SK-N-SH treated with all-trans-retinoic acid at 6 μM for 48 hours (cell line): ENCODE results near the gene ADCY5.

Experiments
- ATAC-seq: fragments of 200-7000 bp; cut with Tn5 transposase; 3 replicates; pipeline ENCODE4 v1.9.1; 2020; ENCODE audit warnings: mild to moderate bottlenecking, moderate library complexity
- ARNTL ChIP-seq: fragments of 450-650 bp; formaldehyde crosslinking; IDR thresholded peaks from 2 replicates; pipeline ENCODE4 v1.5.0; 2020; ENCODE audit warnings: low read depth, mild to moderate bottlenecking, moderate library complexity, borderline replicate concordance
- BACH2 ChIP-seq: fragments of 250-450 bp; sonication (Bioruptor Pico); IDR thresholded peaks from 2 replicates; pipeline ENCODE4 v1.9.0; 2021; ENCODE audit warnings: mild to moderate bottlenecking, borderline replicate concordance
- CREB5 ChIP-seq: fragments of 250-450 bp; sonication (Bioruptor Pico); IDR thresholded peaks from 2 replicates; pipeline ENCODE4 v1.5.1; 2020; ENCODE audit warnings: low read depth, mild to moderate bottlenecking, moderate library complexity
- CSDC2 ChIP-seq: fragments of 250-450 bp; sonication (Bioruptor Pico); IDR thresholded peaks from 2 replicates; pipeline ENCODE4 v1.5.0; 2020; ENCODE audit warnings: mild to moderate bottlenecking, moderate library complexity
- CSRNP3 ChIP-seq: fragments of 250-450 bp; sonication (Bioruptor Pico); IDR thresholded peaks from 2 replicates; pipeline ENCODE4 v1.5.1; 2021; ENCODE audit warnings: mild to moderate bottlenecking, moderate library complexity
- ESRRG ChIP-seq: fragments of 250-450 bp; sonication (Bioruptor Pico); IDR thresholded peaks from 2 replicates; pipeline ENCODE4 v1.6.1; 2021; ENCODE audit warnings: mild to moderate bottlenecking
- GLIS3 ChIP-seq: fragments of 250-450 bp; sonication (Bioruptor Pico); IDR thresholded peaks from 2 replicates; pipeline ENCODE4 v1.5.0; 2020; ENCODE audit warnings: mild to moderate bottlenecking, moderate library complexity
- ISL1 ChIP-seq: fragments of 250-450 bp; sonication (Bioruptor Pico); IDR thresholded peaks from 2 replicates; pipeline ENCODE4 v2.1.2; 2022; ENCODE audit warnings: mild to moderate bottlenecking, moderate library complexity
- OSR1 ChIP-seq: fragments of 250-450 bp; sonication (Bioruptor Pico); IDR thresholded peaks from 2 replicates; pipeline ENCODE4 v1.8.0; 2022; ENCODE audit warnings: moderate library complexity, mild to moderate bottlenecking, inconsistent platforms
- PATZ1 ChIP-seq: fragments of 250-450 bp; sonication (Bioruptor Pico); IDR thresholded peaks from 2 replicates; pipeline ENCODE4 v1.8.0; 2020; ENCODE audit warnings: mild to moderate bottlenecking, moderate library complexity, borderline replicate concordance
- POU6F1 ChIP-seq: fragments of 250-450 bp; sonication (Bioruptor Pico); IDR thresholded peaks from 2 replicates; pipeline ENCODE4 v1.8.0; 2021; ENCODE audit warnings: low read depth, mild to moderate bottlenecking, moderate library complexity, borderline replicate concordance
- PPARA ChIP-seq: fragments of 250-450 bp; sonication (Bioruptor Pico); IDR thresholded peaks from 2 replicates; pipeline ENCODE4 v1.5.0; 2020; ENCODE audit warnings: mild to moderate bottlenecking, borderline replicate concordance
- RARB ChIP-seq: fragments of 250-450 bp; sonication (Bioruptor Pico); IDR thresholded peaks from 2 replicates; pipeline ENCODE4 v1.8.0; 2021; ENCODE audit warnings: mild to moderate bottlenecking, moderate library complexity
- SNAI2 ChIP-seq: fragments of 250-450 bp; sonication (Bioruptor Pico); IDR thresholded peaks from 2 replicates; pipeline ENCODE4 v1.5.0; 2020; ENCODE audit warnings: mild to moderate bottlenecking, moderate library complexity
- TCF4 ChIP-seq: fragments of 250-450 bp; sonication (Bioruptor Pico); IDR thresholded peaks from 2 replicates; pipeline ENCODE4 v1.8.0; 2021; ENCODE audit warnings: mild to moderate bottlenecking, moderate library complexity, borderline replicate concordance
- TSHZ2 ChIP-seq: fragments of 250-450 bp; sonication (Bioruptor Pico); IDR thresholded peaks from 2 replicates; pipeline ENCODE4 v1.5.0; 2020; ENCODE audit warnings: mild to moderate bottlenecking, moderate library complexity
- ZC3H10 ChIP-seq: fragments of 250-450 bp; sonication (Bioruptor Pico); IDR thresholded peaks from 2 replicates; pipeline ENCODE4 v1.5.1; 2021; ENCODE audit warnings: mild to moderate bottlenecking, moderate library complexity
- ZFP3 ChIP-seq: fragments of 250-450 bp; sonication (Bioruptor Pico); IDR thresholded peaks from 2 replicates; pipeline ENCODE4 v1.5.0; 2020; ENCODE audit warnings: mild to moderate bottlenecking, moderate library complexity
- ZFP30 ChIP-seq: fragments of 450-650 bp; formaldehyde crosslinking; IDR thresholded peaks from 2 replicates; pipeline ENCODE4 v1.5.0; 2022; ENCODE audit warnings: mild to moderate bottlenecking, moderate library complexity
- ZNF565 ChIP-seq: fragments of 450-650 bp; formaldehyde crosslinking; conservative IDR thresholded peaks from 2 replicates; pipeline ENCODE4 v1.5.0; 2020; ENCODE audit warnings: low read depth, mild to moderate bottlenecking, moderate library complexity
- ZNF70 ChIP-seq: fragments of 450-650 bp; formaldehyde crosslinking; IDR thresholded peaks from 2 replicates; pipeline ENCODE4 v1.5.0; 2020; ENCODE audit warnings: mild to moderate bottlenecking, moderate library complexity
- ZNF8 ChIP-seq: fragments of 450-650 bp; formaldehyde crosslinking; IDR thresholded peaks from 2 replicates; pipeline ENCODE4 v1.5.0; 2020; ENCODE audit warnings: mild to moderate bottlenecking, moderate library complexity

Gene ADCY5

GRCh38 chr3:123270818-123271217 lies 178.1 kb downstream of the ADCY5 start:
- no peak for ATAC-seq

GRCh38 chr3:123267821-123268220 lies 181.1 kb downstream of the ADCY5 start:
- TF ChIP-seq OSR1 (CRISPR knock-in tag) (no peak), ZNF8 (CRISPR knock-in tag) (no peak)
- ATAC-seq = no peak

More at GRCh38 chr3:123270818-123271217, 178.1 kb downstream of the ADCY5 start:
- TF ChIP-seq CSDC2 (CRISPR knock-in tag) (no peak), ARNTL (CRISPR knock-in tag) (no peak), POU6F1 (no peak), ZFP30 (CRISPR knock-in tag) (no peak), ESRRG (CRISPR knock-in tag) (no peak), CSRNP3 (CRISPR knock-in tag) (no peak), SNAI2 (CRISPR knock-in tag) (no peak), ZFP3 (no peak), ZNF565 (CRISPR knock-in tag) (no peak), TCF4 (CRISPR knock-in tag) (no peak), RARB (no peak), ISL1 (CRISPR knock-in tag) (no peak), BACH2 (CRISPR knock-in tag) (no peak), OSR1 (CRISPR knock-in tag) (no peak), PATZ1 (CRISPR knock-in tag) (no peak), GLIS3 (CRISPR knock-in tag) (no peak), PPARA (no peak), ZC3H10 (CRISPR knock-in tag) (no peak)
- TF ChIP-seq, all 23 proteins: peak for 0

GRCh38 chr3:123263941-123264340 lies 184.9 kb downstream of the ADCY5 start:
- no peak for TF ChIP-seq PPARA
- no peak for TF ChIP-seq RARB
- no peak for TF ChIP-seq TSHZ2 (CRISPR knock-in tag)
- TF ChIP-seq ZFP3 = no peak
- TF ChIP-seq ZNF8 (CRISPR knock-in tag) = no peak
- TF ChIP-seq CSDC2 (CRISPR knock-in tag) = no peak
- no peak for TF ChIP-seq ZNF565 (CRISPR knock-in tag)
- no peak for TF ChIP-seq POU6F1
- no peak for TF ChIP-seq OSR1 (CRISPR knock-in tag)
- no peak for TF ChIP-seq ZNF70 (CRISPR knock-in tag)
- TF ChIP-seq BACH2 (CRISPR knock-in tag) = no peak
- no peak for TF ChIP-seq PATZ1 (CRISPR knock-in tag)
- TF ChIP-seq ESRRG (CRISPR knock-in tag) = no peak
- TF ChIP-seq CREB5 (CRISPR knock-in tag) = no peak
- ATAC-seq = no peak
